PC-3 (cell line): ENCODE measurements around the gene FAM163A.

Source experiments
- EZH2 ChIP-seq: fragments of 300-600 bp; sonication (generic); IDR thresholded peaks from one replicate; pipeline ENCODE4 v1.6.1; 2017; ENCODE audit warnings: antibody characterized with exemption, mild to moderate bottlenecking, low read length; ENCODE audit not compliant: unreplicated experiment
- EZH2phosphoT487 ChIP-seq: fragments of 300-600 bp; sonication (generic); IDR thresholded peaks from 2 replicates; pipeline ENCODE4 v1.6.1; 2018; ENCODE audit warnings: mild to moderate bottlenecking, antibody characterized with exemption, low read length, borderline replicate concordance
- TF ChIP-seq, protein P1 (sequence below): fragments of 300-600 bp; sonication (generic); conservative IDR thresholded peaks from 2 replicates; pipeline ENCODE4 v1.5.1; 2017; ENCODE audit warnings: antibody characterized with exemption, low read depth, mild to moderate bottlenecking, low read length

GRCh38 chr1:179776831-179777230, 33.7 kb downstream of the FAM163A start:
- TF ChIP-seq, protein P1, sequence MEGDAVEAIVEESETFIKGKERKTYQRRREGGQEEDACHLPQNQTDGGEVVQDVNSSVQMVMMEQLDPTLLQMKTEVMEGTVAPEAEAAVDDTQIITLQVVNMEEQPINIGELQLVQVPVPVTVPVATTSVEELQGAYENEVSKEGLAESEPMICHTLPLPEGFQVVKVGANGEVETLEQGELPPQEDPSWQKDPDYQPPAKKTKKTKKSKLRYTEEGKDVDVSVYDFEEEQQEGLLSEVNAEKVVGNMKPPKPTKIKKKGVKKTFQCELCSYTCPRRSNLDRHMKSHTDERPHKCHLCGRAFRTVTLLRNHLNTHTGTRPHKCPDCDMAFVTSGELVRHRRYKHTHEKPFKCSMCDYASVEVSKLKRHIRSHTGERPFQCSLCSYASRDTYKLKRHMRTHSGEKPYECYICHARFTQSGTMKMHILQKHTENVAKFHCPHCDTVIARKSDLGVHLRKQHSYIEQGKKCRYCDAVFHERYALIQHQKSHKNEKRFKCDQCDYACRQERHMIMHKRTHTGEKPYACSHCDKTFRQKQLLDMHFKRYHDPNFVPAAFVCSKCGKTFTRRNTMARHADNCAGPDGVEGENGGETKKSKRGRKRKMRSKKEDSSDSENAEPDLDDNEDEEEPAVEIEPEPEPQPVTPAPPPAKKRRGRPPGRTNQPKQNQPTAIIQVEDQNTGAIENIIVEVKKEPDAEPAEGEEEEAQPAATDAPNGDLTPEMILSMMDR: no peak
- TF ChIP-seq EZH2: no peak
- TF ChIP-seq EZH2phosphoT487: no peak
